Measurements from ENCODE around the gene WDFY4. TPM values are rescaled to one million over a fixed set of nuclear protein-coding genes. Genes with fewer than 3 reads are reported as not detected.

The WDFY4 gene
- total RNA-seq, 1 experiment from 2014 or later: 0.22 TPM

DNA sequence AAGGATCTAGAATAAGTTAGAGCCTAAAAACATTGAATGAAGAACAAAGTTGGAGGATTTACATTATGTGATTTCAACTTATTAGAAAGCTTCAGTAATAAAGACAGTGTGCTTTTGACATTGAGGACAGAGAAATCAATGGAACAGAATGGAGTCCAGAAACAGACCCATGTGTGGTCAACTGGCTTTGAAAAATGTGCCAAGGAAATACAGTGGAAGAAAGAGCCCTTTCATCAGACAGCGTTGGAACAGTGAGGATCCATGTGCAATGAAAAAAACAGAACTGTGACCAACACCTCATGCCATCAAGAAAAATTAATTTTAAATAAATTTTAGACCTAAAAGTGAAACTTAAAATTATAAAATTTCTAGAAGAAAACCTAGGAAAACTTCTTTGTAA lies 305.6 kb downstream of the WDFY4 start:
- Histone ChIP-seq H3K27ac (ENCODE audit: low read depth, low read length) (no peak overlapping the region), H3K9me2 (ENCODE audit: insufficient read depth) (no peaks in the 10 kb centered on the region), H3K4me3 (replicated peaks in 1 of 2; ENCODE audit: low read depth in 1 of 2, low read length in 2 of 2) (no peak overlapping the region), H2AFZ (ENCODE audit: low read depth, low read length, poor library complexity, severe bottlenecking) (no peak overlapping the region), H3K9me3 (ENCODE audit: control insufficient read depth in 1 of 2, insufficient read depth in 1 of 2, low read depth in 1 of 2, low read length in 2 of 2) (no peaks in the 10 kb centered on the region), H3K9ac (ENCODE audit: low read length) (no peak overlapping the region), H3K4me2 (ENCODE audit: low read length) (no peak overlapping the region), H3K36me3 (ENCODE audit: control insufficient read depth in 1 of 2, insufficient read depth in 2 of 2, low read length in 2 of 2) (no peaks in the 10 kb centered on the region), H4K20me1 (ENCODE audit: insufficient read depth) (no peaks in the 10 kb centered on the region), H3K79me2 (ENCODE audit: insufficient read depth, low read length) (no peaks in the 10 kb centered on the region), H3K27me3 (ENCODE audit: insufficient read depth, low read length) (no peaks in the 10 kb centered on the region; the same call in 1 of the 2 replicates), H3K4me1 (ENCODE audit: control insufficient read depth in 1 of 2, insufficient read depth in 2 of 2, low read length in 2 of 2) (no peaks in the 10 kb centered on the region)
- no peak for TF ChIP-seq ZFX (IDR thresholded peaks at IDR 0.05)
- intact Hi-C loops (cut with micrococcal nuclease): no loop called here
- no peak for DNase-seq (ENCODE audit: low read depth, low spot score)
- ChIA-PET POLR2A (no interaction called here), CTCF (no interaction called here), RAD21 (ENCODE audit: low non-redundant PET in 1 of 2, low total read pairs in 2 of 2, uncharacterized antibody in 2 of 2, unreplicated experiment in 2 of 2) (no interaction called here)
- no peak for ATAC-seq
- BruUV-seq (replicated peaks): no TSS peak

DNA sequence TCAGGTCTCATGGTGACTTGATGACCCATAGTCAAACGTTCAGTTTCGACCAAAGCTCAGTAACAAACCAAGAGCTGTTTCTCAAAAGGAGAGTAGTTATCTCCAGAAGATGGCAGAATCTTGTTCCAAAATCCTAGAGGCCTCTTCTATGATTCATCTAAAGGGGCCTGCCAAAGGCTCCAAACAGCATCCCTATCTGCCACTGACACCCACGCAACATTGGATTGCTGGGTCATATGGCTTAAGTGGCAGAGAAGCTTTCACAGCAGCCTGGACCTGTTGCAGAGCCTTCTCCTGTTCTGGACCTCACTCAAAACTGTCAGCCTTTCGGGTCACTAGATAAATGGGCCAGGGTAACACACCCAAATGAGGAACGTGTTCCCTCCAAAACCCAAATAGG lies 309.0 kb downstream of the WDFY4 start:
- H3K9me2 ChIP-seq (ENCODE audit: insufficient read depth): no peaks in the 10 kb centered on the region
- H3K27me3 ChIP-seq (ENCODE audit: insufficient read depth, low read length): peaks cover 7% of the 10 kb centered on the region; the same call in 1 of the 2 replicates
- intact Hi-C loops (cut with micrococcal nuclease): no loop called here
- no peaks in the 10 kb centered on the region for H4K20me1 ChIP-seq (ENCODE audit: insufficient read depth)
- CTCF ChIA-PET: no interaction called here
- no peaks in the 10 kb centered on the region for H3K36me3 ChIP-seq (ENCODE audit: control insufficient read depth in 1 of 2, insufficient read depth in 2 of 2, low read length in 2 of 2)
- H3K9me3 ChIP-seq (ENCODE audit: control insufficient read depth in 1 of 2, insufficient read depth in 1 of 2, low read depth in 1 of 2, low read length in 2 of 2): no peaks in the 10 kb centered on the region
- no peaks in the 10 kb centered on the region for H3K79me2 ChIP-seq (ENCODE audit: insufficient read depth, low read length)
- no peak overlapping the region for H3K9ac ChIP-seq (ENCODE audit: low read length)
- no peak overlapping the region for H3K27ac ChIP-seq (ENCODE audit: low read depth, low read length)
- BruUV-seq (replicated peaks): no TSS peak
- no peak overlapping the region for H3K4me3 ChIP-seq (replicated peaks in 1 of 2; ENCODE audit: low read depth in 1 of 2, low read length in 2 of 2)
- no peak overlapping the region for H3K4me2 ChIP-seq (ENCODE audit: low read length)
- POLR2A ChIA-PET: no interaction called here
- no peak for DNase-seq (ENCODE audit: low read depth, low spot score)
- RAD21 ChIA-PET (ENCODE audit: low non-redundant PET in 1 of 2, low total read pairs in 2 of 2, uncharacterized antibody in 2 of 2, unreplicated experiment in 2 of 2): no interaction called here
- no peak overlapping the region for H2AFZ ChIP-seq (ENCODE audit: low read depth, low read length, poor library complexity, severe bottlenecking)
- no peak for ATAC-seq
- no peaks in the 10 kb centered on the region for H3K4me1 ChIP-seq (ENCODE audit: control insufficient read depth in 1 of 2, insufficient read depth in 2 of 2, low read length in 2 of 2)
- TF ChIP-seq, protein P1, sequence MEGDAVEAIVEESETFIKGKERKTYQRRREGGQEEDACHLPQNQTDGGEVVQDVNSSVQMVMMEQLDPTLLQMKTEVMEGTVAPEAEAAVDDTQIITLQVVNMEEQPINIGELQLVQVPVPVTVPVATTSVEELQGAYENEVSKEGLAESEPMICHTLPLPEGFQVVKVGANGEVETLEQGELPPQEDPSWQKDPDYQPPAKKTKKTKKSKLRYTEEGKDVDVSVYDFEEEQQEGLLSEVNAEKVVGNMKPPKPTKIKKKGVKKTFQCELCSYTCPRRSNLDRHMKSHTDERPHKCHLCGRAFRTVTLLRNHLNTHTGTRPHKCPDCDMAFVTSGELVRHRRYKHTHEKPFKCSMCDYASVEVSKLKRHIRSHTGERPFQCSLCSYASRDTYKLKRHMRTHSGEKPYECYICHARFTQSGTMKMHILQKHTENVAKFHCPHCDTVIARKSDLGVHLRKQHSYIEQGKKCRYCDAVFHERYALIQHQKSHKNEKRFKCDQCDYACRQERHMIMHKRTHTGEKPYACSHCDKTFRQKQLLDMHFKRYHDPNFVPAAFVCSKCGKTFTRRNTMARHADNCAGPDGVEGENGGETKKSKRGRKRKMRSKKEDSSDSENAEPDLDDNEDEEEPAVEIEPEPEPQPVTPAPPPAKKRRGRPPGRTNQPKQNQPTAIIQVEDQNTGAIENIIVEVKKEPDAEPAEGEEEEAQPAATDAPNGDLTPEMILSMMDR (IDR thresholded peaks at IDR 0.05 in 2 of 3, conservative IDR thresholded peaks at IDR 0.05 in 1 of 3; ENCODE audit: borderline replicate concordance in 1 of 3, insufficient read depth in 1 of 3, low read depth in 2 of 3, low read length in 2 of 3): no peak
- TF ChIP-seq ELF1 (IDR thresholded peaks at IDR 0.05; ENCODE audit: borderline replicate concordance, low read depth) (no peak), EZH2 (IDR thresholded peaks at IDR 0.05) (no peak), CEBPB (IDR thresholded peaks at IDR 0.05; ENCODE audit: low read depth) (no peak), EZH2phosphoT487 (IDR thresholded peaks at IDR 0.05; ENCODE audit: borderline replicate concordance) (no peak), SIN3A (IDR thresholded peaks at IDR 0.05; ENCODE audit: low read depth) (no peak), JUND (IDR thresholded peaks at IDR 0.05) (no peak), SRF (IDR thresholded peaks at IDR 0.05; ENCODE audit: low read depth) (no peak), TCF7L2 (IDR thresholded peaks at IDR 0.05; ENCODE audit: borderline replicate concordance, extremely low read depth, insufficient read depth, insufficient read length) (no peak), ZFX (IDR thresholded peaks at IDR 0.05) (no peak), CBX3 (IDR thresholded peaks at IDR 0.05; ENCODE audit: low read depth) (no peak), EGR1 (IDR thresholded peaks at IDR 0.05; ENCODE audit: low read depth) (no peak), FOSL1 (IDR thresholded peaks at IDR 0.05; ENCODE audit: low read depth) (no peak)
- TF ChIP-seq, protein P2, sequence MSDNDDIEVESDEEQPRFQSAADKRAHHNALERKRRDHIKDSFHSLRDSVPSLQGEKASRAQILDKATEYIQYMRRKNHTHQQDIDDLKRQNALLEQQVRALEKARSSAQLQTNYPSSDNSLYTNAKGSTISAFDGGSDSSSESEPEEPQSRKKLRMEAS (IDR thresholded peaks at IDR 0.05): no peak
- TF ChIP-seq, protein P3, sequence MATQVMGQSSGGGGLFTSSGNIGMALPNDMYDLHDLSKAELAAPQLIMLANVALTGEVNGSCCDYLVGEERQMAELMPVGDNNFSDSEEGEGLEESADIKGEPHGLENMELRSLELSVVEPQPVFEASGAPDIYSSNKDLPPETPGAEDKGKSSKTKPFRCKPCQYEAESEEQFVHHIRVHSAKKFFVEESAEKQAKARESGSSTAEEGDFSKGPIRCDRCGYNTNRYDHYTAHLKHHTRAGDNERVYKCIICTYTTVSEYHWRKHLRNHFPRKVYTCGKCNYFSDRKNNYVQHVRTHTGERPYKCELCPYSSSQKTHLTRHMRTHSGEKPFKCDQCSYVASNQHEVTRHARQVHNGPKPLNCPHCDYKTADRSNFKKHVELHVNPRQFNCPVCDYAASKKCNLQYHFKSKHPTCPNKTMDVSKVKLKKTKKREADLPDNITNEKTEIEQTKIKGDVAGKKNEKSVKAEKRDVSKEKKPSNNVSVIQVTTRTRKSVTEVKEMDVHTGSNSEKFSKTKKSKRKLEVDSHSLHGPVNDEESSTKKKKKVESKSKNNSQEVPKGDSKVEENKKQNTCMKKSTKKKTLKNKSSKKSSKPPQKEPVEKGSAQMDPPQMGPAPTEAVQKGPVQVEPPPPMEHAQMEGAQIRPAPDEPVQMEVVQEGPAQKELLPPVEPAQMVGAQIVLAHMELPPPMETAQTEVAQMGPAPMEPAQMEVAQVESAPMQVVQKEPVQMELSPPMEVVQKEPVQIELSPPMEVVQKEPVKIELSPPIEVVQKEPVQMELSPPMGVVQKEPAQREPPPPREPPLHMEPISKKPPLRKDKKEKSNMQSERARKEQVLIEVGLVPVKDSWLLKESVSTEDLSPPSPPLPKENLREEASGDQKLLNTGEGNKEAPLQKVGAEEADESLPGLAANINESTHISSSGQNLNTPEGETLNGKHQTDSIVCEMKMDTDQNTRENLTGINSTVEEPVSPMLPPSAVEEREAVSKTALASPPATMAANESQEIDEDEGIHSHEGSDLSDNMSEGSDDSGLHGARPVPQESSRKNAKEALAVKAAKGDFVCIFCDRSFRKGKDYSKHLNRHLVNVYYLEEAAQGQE (IDR thresholded peaks at IDR 0.05; ENCODE audit: low read depth): no peak
